HG02884 (cell line): ENCODE data around the gene CREB3.

ENCODE experiments used
- ATAC-seq: cut with Tn5 transposase; IDR thresholded peaks from one replicate; pipeline ENCODE4 v1.9.1; 2021; ENCODE audit warnings: mild to moderate bottlenecking, moderate library complexity; ENCODE audit not compliant: unreplicated experiment

Gene CREB3

DNA sequence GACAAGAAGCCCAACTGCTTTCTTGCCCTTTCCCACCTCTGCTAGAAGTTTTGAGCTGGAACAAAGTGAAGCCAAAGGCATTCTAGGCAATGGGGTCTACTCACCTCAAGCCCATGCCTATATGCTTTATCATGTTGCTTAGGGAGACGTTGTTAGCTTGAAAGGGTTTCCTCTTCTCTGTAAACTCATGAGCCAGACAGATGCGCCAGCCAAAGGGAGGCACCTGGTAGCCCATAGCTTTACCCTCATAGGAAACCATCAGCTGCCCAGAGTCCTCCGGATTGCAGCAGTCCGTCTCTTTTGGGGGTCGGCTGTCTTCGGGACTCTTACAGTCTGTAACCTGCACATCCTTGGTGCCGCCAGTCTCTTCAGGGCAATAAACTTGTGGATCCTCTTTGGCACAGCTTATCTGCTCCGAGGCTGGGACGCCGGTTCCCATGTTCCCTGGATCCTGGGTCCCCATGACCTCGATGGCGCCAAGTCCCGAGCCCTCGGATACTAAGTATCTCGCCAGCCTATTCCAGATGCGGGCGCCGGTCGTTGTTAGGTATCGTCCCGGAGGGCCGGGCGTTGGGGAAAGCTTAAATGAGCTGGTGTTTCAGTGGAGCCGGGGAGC is 15.9 kb downstream of the CREB3 start:
- peak; percentile 4 for ATAC-seq

DNA sequence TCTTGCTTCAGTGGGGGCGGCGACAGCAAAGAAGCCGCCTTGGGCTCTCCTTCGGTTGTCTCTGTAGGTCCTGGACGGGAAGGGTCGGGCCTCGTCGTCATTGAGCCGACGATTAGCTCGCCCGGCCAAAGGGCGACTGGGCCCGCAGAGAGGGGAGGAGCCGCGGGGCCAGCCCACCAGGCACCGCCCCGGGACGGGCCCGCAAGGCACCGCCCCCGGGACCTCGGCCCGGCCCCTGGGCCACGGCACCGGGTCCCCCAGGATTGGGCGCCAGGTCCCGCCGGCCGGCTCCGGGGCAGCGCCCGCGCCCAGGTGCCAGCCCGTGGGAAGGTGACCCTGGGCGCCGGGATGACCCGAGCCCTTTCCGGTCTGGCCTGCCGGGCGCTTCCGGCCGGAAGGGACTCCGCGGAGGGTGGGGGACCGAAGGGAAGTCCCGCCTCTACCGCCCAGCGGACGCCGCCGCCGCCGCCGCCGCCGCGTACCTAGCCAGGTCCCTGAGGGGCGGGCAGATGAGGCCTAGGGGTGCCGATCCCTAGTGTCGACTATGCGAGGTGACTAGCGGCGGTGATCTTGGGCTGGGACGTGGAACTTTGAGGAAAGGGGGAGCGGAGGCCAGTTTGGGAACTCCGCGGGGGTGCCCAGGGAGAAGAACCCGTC is 16.5 kb downstream of the CREB3 start, which contains the start of the genes GBA2 and RGP1:
GBA2 (minus strand) TSS at position 371 of the 657 bp plus-strand sequence. CDS start 524 bp downstream, outside the sequence.
RGP1 (plus strand) TSS at position 430 of the 657 bp plus-strand sequence. CDS start 469 bp downstream, outside the sequence.
- peak; percentile 79 for ATAC-seq

DNA sequence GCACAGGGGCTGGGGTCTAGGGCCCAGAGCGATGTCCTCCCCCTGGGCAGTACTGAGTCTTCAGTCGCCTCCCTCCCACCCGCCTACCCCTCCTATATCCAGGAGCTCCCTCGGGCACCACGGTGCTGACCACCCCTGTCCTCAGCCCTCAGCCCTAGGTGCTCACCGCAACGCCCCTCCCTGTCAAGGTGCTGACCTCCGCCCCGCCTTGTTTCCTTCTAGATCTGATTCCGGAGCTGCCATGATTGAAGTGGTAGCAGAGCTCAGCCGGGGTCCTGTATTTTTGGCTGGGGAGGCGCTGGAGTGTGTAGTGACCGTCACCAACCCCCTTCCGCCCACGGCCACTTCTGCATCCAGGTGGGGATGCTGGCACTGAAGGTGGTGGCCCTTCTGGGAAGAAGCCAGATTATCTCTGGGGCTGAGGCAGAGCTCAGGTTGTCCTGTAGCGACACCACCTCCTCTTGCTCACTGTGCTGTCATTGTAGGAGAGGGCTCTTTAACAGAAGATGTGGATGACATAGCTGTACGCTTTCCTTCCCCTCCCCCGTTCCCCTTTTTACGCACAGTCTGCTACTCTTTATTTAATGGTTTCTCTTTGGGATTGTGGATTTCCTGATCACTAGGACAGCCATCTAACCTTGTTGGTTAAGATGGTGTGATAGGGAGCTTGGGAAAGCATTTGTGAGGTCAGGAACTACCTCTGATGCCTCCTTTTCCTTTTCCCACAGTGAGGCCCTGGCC is 17.2 kb downstream of the CREB3 start:
- peak; percentile 25 for ATAC-seq

DNA sequence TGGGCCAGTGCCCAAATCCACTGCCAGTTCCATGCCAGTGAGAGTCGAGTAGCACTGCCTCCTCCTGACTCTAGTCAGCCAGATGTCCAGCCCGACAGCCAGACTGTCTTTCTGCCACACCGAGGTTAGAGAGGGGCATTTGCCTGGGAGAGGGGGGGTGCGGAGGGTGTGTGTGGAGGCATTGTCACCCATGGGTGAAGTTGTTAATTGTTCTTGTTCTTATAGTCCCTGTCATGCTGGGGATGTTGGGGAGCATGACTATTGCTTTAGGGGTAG is 17.7 kb downstream of the CREB3 start:
- no peak for ATAC-seq

DNA sequence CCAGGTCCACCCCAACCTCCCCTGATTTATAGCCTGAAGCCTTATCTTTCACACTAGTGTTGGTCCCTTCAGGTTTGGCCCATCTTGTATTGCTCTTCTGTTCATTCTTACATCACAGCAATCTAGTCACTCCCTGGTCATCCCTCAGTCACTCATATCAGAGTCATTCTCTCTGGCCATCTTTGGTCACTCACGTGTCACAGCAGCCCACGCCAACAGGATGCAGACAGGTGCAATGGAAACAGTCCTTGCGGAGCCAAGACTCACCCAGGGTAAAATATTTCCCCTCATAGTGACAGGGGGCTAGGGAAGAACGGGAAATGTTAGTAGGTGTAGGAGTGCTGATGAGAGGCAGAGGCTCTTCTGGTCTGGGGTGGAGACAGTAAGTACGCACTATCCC is 21.0 kb downstream of the CREB3 start:
- no peak for ATAC-seq

DNA sequence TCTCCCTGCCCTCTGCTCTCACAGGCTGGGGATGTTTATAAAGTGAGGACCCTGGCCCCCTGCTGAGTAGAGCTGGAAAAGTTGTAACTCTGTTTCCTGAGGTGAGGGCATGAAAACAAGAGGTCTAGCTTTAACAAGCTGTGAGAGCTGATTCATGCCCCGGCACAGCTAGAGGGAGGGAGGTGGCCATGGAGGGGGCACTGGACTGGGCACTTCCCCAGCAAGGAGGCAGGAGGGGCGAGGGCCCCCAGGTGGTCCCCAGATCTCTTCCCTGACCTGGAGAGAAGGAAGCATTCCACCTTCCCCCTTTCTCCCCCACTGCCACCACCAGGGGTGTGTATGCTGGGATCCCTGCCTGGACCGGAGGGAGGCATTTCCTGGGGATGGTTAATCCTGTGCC is 21.8 kb downstream of the CREB3 start, which contains the start of gene MSMP:
MSMP (minus strand) TSS at position 13 of the 400 bp plus-strand sequence. CDS start 147 bp downstream, outside the sequence.
- no peak for ATAC-seq

DNA sequence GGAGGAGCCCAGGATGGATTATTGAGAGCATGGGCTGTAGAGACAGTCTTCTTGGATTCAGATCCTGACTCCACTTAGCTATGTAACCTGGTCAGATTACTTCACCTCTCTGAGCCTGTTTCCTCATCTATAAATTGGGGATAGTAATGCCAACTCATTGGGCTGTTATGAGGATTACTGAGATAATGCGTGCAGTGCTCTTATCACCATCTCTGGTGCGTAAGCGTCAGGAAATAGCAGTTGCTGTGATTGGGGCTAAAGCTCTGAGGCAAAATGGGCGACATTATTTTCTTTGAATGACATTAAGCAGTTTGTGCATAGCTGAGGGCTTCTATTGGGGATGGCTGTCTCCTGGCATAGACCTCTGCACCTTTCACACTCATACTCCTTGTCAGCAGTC is 22.6 kb downstream of the CREB3 start:
- ATAC-seq: no peak

DNA sequence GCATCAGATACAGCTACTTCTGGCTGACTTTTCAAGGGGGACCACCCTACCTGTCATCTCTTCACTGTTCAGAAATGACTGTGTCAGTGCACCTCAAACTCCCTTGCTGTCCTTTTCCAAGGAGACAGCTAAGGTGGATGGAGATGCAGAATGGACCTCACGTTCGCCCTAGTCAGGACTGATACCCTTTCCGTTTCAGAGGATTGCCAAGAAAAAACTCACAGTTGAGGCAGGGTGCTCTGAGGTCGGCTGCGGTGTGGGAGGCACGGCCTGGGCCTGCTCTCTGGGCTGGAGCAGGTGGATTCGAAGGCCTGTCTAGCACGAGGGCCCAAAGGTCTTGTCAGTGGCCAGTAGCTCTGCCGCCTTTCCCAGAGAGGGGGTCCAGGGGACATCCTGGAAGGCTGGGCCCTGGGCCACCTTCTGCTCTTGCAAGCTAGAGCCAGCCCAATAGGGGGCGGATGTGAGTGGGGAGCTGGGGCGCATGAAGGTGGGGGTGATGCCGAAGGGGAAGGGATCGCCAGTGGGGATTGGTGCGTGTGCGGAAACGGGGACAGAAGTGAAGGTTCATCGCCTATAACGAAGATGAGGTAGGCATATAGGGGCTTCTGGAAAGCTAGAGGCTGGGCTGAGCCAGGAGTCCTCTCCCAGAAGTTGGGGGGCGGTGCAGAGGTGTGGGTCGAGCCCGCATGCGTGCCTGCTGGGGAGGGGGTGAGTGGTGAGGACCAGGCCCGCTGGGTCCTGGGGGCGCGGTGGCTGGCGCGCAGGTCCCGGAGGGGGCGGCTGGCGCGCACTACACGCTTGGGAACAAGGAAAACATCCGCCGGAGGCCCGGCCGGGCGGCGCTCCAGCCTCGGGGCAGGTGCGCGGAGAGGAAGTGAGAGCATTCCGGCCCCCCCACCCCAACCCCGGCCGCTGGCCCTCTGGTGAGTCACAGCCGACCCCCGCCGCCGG is 24.1 kb downstream of the CREB3 start:
- ATAC-seq: no peak

DNA sequence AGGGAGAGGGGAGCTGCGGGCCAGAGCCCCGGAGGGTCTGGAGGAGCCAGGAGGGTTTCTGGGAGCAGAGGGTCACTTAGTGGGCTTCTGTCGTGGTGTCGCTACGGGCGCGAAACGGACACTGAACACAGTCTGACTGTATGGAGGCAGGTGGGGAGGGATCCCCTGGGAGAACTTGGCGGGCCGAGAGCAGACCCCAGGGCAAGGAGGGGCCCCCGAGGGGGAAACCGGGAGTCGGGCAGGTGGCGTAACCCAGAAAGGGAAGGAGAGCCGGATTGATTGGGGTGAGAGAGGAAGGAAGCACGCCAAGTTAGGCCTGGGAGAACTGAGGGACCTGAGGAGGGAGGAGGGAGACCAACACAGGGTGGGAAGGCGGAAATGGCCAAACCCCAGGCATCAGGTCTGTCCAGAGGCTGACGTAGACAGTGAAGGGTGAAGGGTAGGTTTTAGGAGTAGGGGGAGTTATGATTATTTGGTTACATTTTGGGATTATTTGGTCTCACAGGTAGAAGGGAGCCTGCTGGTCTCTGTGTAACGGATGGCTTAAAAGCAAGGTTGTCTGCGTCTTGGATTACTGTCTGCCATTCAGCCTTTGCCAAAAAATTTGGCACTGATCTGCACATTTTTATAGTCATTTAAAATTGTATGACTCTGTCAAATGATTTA is 24.9 kb downstream of the CREB3 start:
- no peak for ATAC-seq

DNA sequence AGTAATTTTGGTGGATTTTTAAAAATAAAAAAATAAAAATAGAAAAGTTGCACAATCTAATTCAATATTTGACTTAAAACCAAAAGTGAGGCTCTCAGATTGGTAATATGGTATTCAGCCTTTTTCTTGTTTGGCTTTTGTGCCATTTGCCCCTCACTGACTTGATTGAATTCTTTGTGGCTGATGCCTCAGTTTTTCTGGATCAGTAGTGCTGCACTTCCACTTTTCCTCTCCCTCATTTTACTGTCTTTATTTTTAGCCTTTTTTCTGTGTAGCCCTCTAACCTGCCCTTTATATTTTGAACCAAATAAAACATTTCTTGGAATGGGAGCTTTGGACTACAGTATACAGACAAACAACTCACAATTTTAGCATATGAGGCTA is 25.4 kb downstream of the CREB3 start:
- ATAC-seq: no peak

DNA sequence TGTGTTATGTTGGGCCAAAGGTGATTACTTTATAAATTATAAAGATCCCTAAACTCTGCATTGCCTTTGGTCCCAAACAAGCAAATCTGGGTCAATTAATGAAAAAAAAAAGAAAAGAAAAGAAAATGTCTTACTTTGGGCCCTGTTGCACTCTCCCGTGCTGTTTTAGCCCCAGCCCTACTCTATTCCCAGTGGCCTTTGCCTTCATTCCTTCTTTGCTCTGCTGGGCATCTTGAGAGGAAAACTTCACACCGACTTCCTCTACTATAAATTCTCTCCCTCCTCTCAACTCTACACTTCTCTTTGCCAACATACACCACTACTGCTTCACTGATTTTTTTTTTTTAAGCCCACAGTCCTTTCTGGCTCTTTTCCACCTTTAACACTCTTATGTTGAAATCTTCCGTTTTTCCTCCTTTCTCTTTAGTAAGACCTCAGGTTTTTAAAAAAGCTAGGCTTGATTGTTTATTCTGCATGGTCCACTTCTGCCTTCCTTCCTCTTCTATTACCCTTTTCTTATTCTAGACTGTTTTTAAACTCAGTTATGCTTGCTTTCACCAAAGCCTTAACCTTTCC is 26.1 kb downstream of the CREB3 start:
- ATAC-seq: no peak

DNA sequence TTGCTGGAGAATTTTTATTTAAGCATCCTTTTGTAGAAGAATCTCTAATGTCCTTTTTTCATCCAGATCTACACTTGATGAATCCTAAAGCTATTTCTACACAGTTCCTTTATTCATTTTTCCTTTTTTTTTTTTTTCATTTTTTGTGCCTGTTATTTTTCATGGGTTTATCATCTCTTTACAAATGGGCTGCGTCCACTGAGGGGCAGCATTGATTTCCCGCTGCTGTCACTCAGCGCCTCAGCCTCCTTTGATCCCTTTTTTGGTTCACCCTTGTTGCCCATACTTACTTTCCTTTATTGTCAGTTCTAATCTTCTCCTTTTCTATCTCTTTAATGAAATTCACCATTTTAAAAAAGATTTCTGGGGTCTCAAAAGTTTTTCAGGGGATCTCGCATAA is 27.3 kb downstream of the CREB3 start:
- ATAC-seq: no peak

DNA sequence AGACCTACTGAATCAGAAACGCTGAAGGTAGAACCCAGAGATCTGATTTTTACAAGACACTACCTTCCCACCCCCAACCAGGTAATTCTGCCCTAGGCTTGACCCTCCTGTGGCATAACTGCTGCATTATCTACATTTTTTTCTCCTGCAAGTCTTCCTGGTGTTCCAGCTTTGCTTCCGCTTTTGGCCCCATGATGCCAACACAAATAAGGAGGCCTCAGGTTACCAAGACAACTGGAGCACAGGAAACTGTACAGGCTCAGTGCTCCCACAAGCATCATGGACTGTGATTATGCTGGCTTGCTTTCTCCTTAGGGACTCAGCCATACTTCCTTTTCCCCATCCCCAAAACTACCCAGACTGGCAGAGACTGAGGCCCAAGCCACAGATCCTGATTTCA is 28.2 kb downstream of the CREB3 start:
- ATAC-seq: no peak

DNA sequence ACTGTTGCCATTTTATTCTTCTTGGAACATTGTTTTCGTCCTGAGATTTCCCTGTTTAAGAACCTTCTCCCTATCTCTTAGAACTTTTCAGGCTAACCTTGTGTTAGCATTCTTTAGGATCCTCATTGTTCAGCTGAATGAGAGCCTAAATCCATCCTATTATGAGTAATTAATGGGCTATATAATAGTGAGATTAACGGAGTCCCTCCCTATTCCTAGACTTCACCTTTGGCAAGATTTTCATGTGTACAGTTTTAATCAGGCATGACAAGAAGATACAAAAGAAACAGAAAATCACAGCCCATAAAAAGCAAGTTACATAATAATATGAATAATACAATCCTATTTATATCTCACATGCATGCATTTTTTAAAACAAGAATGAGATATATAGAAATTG is 30.7 kb downstream of the CREB3 start:
- ATAC-seq: no peak

DNA sequence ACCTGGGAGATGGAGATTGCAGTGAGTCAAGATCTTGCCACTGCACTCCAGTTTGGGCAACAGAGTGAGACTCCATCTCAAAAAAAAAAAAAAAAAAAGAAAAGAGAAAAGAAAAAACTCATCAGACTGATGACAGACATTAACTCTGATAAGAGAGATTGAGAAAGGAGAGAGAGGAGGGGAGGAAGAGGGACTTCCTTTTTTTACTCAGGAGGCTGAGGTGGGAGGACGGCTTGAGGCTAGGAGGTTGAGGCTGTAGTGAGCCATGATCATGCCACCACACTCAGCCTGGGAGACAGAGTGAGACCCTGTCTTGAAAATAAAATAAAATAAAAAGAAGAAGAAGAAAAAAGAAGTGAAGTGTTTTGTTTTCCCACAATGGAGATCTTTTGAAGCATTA is 31.3 kb downstream of the CREB3 start:
- no peak for ATAC-seq

DNA sequence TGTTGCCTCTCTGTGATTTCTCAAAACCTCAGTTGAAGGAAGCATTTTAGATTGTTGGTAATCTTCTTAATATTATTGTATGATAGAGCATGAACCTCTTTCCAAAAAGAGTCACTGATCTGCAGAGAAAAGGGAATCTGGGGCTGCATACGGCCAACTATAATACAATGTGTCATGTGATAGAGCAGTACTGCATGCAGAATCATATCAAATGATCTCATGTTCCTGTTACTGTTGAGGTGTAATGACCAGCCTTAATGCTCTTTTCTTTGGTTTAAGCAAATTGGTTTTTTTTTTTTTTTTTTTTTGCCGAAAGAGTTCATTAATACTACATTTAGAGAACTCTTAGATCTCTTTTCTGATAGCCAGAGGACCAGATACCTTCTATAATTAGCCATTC is 34.5 kb downstream of the CREB3 start:
- ATAC-seq: no peak

DNA sequence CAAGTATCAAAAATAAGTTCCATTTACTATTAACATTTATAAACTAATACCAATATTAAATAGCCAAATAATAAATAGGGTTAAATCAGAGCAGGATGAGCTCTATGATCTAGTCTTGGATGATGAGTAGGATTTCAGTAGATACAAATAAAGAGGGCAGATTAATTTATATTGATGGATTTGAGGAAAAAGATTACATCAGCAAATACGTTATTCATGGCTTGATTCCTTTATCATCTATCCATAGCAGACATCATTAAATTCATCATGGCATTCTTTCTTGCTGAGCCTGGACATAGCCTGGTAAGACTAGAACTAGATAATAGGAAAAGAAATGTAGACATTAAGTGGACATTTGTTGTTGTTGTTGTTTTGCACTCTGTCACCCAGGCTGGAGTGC is 35.0 kb downstream of the CREB3 start:
- ATAC-seq: no peak

DNA sequence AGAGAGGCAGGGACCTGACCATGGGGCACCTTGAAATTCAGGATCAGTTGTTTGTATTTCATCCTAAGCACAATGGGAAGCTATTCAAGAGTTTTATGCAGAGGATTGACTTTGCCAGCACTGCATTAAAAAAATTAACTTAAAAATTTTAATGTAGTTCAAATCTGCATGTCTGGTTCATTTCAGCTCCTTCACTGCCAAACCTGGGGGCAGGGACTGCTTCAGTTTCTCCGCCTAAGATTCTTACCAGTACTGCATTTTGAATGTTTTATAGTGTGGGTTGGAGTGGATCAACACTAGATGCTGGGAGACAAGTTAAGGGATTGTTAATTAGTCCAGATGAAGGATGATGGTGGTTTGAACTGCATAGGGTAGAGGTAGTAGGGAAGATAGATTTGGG is 37.3 kb downstream of the CREB3 start:
- no peak for ATAC-seq

DNA sequence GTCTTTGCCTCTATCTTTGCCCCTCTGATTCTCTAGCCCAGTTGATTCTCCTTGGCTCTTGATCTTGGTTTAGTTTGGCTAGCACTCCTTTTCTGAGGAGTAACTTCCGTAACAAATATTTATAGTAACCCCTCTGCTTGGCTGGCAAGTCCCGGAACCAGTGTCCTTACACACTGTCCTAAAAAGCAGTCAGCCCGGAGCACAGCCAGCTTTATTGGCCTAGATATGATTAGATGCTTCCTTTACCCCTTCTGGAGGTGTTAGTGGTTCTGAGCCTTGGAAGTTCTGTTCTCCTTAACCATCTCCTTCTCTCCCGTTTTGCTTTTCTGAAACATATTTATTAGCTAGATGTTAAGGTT is 38.6 kb downstream of the CREB3 start:
- ATAC-seq: no peak

DNA sequence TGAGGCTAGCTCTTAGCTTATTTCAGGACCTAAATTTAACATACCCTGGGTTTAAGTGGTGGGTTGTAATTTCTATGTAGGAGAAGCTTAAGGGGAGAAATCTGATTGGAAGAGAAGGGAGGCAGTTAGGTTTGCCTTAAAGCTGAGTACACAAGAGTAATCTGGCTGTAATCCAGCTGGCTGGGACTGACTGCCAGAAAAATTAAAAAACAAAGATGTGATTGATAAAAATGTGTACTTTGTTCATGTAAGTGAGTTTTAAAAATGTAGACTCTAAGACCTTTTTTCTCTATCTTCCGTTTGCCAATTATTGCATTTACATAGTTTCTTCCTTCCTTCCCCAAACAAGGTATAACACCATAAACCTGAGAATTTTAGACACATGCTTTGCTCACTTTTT is 39.1 kb downstream of the CREB3 start:
- no peak for ATAC-seq
